Peyer's patch (tissue), 4 donors: ENCODE results near the gene HDAC9. TPM values are rescaled to one million over a fixed set of nuclear protein-coding genes. Genes with fewer than 3 reads are reported as not detected.

Experiments
- DNase-seq, 3 donors: peaks; one replicate each; pipeline ENCODE4 v3.0.0-alpha.2; 2017 to 2019
- H3K27ac ChIP-seq, 4 donors: fragments of 200-600 bp; sonication (generic); one replicate each; pipeline ENCODE4 v1.5.1; 2016 to 2019
- H3K27me3 ChIP-seq, 2 donors: fragments of 200-600 bp; sonication (generic); one replicate each; pipeline ENCODE4 v1.5.1; 2019
- H3K36me3 ChIP-seq, 3 donors: fragments of 200-600 bp; sonication (generic); one replicate each; pipeline ENCODE4 v1.5.1; 2016 to 2019
- H3K4me1 ChIP-seq, 4 donors: fragments of 200-600 bp; sonication (generic); one replicate each; pipeline ENCODE4 v1.5.1; 2016 to 2019
- H3K4me3 ChIP-seq, 4 donors: fragments of 200-600 bp; sonication (generic); 1 replicate in 3 of 4; 2 replicates in 1 of 4; pipeline ENCODE4 v1.5.1; 2016 to 2019; ENCODE audit warnings: mild to moderate bottlenecking in 1 of 4
- H3K9me3 ChIP-seq, 4 donors: fragments of 200-600 bp; sonication (generic); one replicate each; pipeline ENCODE4 v1.5.1; 2016 to 2019; ENCODE audit warnings: mild to moderate bottlenecking in 1 of 4
- CTCF ChIP-seq, 6 experiments: fragments of 450-650 bp in 4 of 6; fragments of 200-600 bp in 2 of 6; sonication (generic) in 1 of 6; IDR thresholded peaks; one replicate each; pipeline ENCODE4 v1.5.1; 2017 to 2019; ENCODE audit warnings: antibody characterized with exemption in 6 of 6, mild to moderate bottlenecking in 3 of 6, moderate library complexity in 1 of 6
- POLR2A ChIP-seq, 2 donors: fragments of 450-650 bp; IDR thresholded peaks; one replicate each; pipeline ENCODE4 v1.5.1; 2017; ENCODE audit warnings: antibody characterized with exemption in 2 of 2, mild to moderate bottlenecking in 2 of 2, moderate library complexity in 2 of 2
- total RNA-seq, 4 donors: library from RNA; depleted of rRNA; stranded (reverse); fragments of >200 nt; gene quantifications; one replicate each; pipeline ENCODE4 v1.1.0, GENCODE V29; 2016

The HDAC9 gene
- total RNA-seq, 4 donors from 2014 or later, result 0.88 to 75.9 (median 4.4) TPM

- Histone ChIP-seq H3K9me3 (no peaks in the 10 kb centered on the region), H3K4me3 (no peak overlapping the region), H3K27ac (peak overlapping the region in 1 of 4 donors; percentile 43), H3K36me3 (no peaks in the 10 kb centered on the region), H3K27me3 (no peaks in the 10 kb centered on the region), H3K4me1 (no peaks in the 10 kb centered on the region)
- DNase-seq, result no peak
- TF ChIP-seq CTCF (IDR thresholded peaks at IDR 0.05), result no peak
- TF ChIP-seq POLR2A (IDR thresholded peaks at IDR 0.05), result no peak
Observed at GRCh38 chr7:18518555-18518954, 23.0 kb downstream of the HDAC9 start.

- no peak for TF ChIP-seq CTCF (IDR thresholded peaks at IDR 0.05)
- no peak for TF ChIP-seq POLR2A (IDR thresholded peaks at IDR 0.05)
- Histone ChIP-seq H3K27me3 (no peaks in the 10 kb centered on the region), H3K9me3 (no peaks in the 10 kb centered on the region), H3K4me1 (no peaks in the 10 kb centered on the region), H3K27ac (peak overlapping the region in 3 of 4 donors; percentile 5 to 73 (median 66)), H3K4me3 (no peak overlapping the region), H3K36me3 (no peaks in the 10 kb centered on the region)
- no peak for DNase-seq
Observed at GRCh38 chr7:18520450-18521235, 25.1 kb downstream of the HDAC9 start.

GRCh38 chr7:18521236-18521589 lies 25.7 kb downstream of the HDAC9 start:
- Histone ChIP-seq H3K27me3 (no peaks in the 10 kb centered on the region), H3K27ac (peak overlapping the region in 2 of 4 donors; percentile 66 to 73), H3K4me1 (no peaks in the 10 kb centered on the region), H3K9me3 (no peaks in the 10 kb centered on the region), H3K4me3 (no peak overlapping the region), H3K36me3 (no peaks in the 10 kb centered on the region)
- no peak for TF ChIP-seq POLR2A (IDR thresholded peaks at IDR 0.05)
- TF ChIP-seq CTCF (IDR thresholded peaks at IDR 0.05), result no peak
- DNase-seq, result no peak

GRCh38 chr7:18521945-18522566 lies 26.5 kb downstream of the HDAC9 start:
- Histone ChIP-seq H3K4me3 (no peak overlapping the region), H3K36me3 (no peaks in the 10 kb centered on the region), H3K4me1 (no peaks in the 10 kb centered on the region), H3K9me3 (no peaks in the 10 kb centered on the region), H3K27me3 (no peaks in the 10 kb centered on the region), H3K27ac (peak overlapping the region in 1 of 4 donors; percentile 73)
- TF ChIP-seq CTCF (IDR thresholded peaks at IDR 0.05), result no peak
- TF ChIP-seq POLR2A (IDR thresholded peaks at IDR 0.05), result no peak
- DNase-seq, result no peak

- no peak overlapping the region for H3K4me3 ChIP-seq
- no peak overlapping the region for H3K27ac ChIP-seq
- TF ChIP-seq CTCF (IDR thresholded peaks at IDR 0.05) (no peak), POLR2A (IDR thresholded peaks at IDR 0.05) (no peak)
- H3K36me3 ChIP-seq, result no peaks in the 10 kb centered on the region
- no peaks in the 10 kb centered on the region for H3K27me3 ChIP-seq
- H3K9me3 ChIP-seq, result no peaks in the 10 kb centered on the region
- DNase-seq, result no peak
- no peaks in the 10 kb centered on the region for H3K4me1 ChIP-seq
Observed at GRCh38 chr7:18524248-18524647, 28.7 kb downstream of the HDAC9 start.
